HL-60 (cell line): ENCODE measurements around the gene PIK3R2.

Experiments
- POLR2AphosphoS5 ChIP-seq: IDR thresholded peaks from 2 replicates; pipeline ENCODE4 v1.6.1; 2012; ENCODE audit warnings: low read depth
- TF ChIP-seq, protein P1 (sequence below): IDR thresholded peaks from one replicate; pipeline ENCODE4 v1.5.1; 2011; ENCODE audit warnings: low read length, control low read depth, inconsistent platforms; ENCODE audit not compliant: insufficient read depth

DNA sequence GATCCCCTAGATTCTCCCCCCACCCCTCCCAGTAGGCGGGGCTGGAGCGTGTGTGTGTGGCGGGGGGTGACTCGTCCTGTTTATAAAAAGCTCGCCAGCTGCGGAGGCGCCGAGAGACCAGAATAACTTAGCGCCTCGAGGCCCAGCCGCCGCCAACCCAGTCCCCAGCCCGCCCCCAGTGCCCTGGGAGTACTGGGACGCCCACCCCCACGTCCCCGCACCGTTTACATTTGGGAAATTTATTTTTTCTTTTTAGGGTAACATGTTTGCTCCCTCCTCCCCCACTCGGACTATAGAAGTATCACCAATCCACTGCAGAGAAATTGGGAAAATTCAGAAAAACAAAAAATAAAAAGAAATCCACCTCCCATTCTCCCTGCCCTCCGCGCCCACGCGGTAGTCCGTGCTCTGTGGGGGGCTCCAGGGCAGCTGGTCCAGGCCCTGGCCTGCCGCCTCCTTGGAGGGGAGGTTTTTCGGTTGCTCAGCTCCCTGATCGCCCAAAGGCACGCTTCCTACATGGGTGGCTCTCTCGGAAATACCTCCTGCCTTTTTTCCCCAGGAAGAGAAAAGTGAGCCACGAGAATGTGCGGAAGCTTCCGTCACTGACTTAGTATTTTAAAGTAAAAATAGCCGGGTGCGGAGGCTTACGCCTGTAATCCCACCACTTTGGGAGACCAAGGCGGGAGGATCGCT, 52.4 kb downstream of the PIK3R2 start:
- TF ChIP-seq, protein P1, sequence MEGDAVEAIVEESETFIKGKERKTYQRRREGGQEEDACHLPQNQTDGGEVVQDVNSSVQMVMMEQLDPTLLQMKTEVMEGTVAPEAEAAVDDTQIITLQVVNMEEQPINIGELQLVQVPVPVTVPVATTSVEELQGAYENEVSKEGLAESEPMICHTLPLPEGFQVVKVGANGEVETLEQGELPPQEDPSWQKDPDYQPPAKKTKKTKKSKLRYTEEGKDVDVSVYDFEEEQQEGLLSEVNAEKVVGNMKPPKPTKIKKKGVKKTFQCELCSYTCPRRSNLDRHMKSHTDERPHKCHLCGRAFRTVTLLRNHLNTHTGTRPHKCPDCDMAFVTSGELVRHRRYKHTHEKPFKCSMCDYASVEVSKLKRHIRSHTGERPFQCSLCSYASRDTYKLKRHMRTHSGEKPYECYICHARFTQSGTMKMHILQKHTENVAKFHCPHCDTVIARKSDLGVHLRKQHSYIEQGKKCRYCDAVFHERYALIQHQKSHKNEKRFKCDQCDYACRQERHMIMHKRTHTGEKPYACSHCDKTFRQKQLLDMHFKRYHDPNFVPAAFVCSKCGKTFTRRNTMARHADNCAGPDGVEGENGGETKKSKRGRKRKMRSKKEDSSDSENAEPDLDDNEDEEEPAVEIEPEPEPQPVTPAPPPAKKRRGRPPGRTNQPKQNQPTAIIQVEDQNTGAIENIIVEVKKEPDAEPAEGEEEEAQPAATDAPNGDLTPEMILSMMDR: no peak
- no peak for TF ChIP-seq POLR2AphosphoS5
